Lower lobe of right lung (tissue), 2 donors: Measurements from ENCODE around the gene SLC17A4. TPM values are rescaled to one million over a fixed set of nuclear protein-coding genes. Genes with fewer than 3 reads are reported as not detected.

ENCODE experiments used
- ATAC-seq, 2 donors: fragments of 200-7000 bp; cut with Tn5 transposase; one replicate each; pipeline ENCODE4 v1.9.1; 2020 to 2022; ENCODE audit warnings: mild to moderate bottlenecking in 2 of 2, moderate library complexity in 2 of 2
- DNase-seq: peaks from one replicate; pipeline ENCODE4 v3.0.0-alpha.2; 2020
- H3K27ac ChIP-seq: fragments of 200-600 bp; one replicate; pipeline ENCODE4 v1.8.0; 2022
- H3K27me3 ChIP-seq: fragments of 200-600 bp; one replicate; pipeline ENCODE4 v1.8.0; 2022; ENCODE audit warnings: low read depth
- H3K36me3 ChIP-seq: fragments of 200-600 bp; one replicate; pipeline ENCODE4 v1.8.0; 2022; ENCODE audit warnings: mild to moderate bottlenecking
- H3K4me1 ChIP-seq: fragments of 200-600 bp; one replicate; pipeline ENCODE4 v1.8.0; 2022
- H3K4me3 ChIP-seq: fragments of 200-600 bp; one replicate; pipeline ENCODE4 v1.8.0; 2022; ENCODE audit warnings: mild to moderate bottlenecking
- H3K9me3 ChIP-seq: fragments of 200-600 bp; one replicate; pipeline ENCODE4 v1.8.0; 2022
- CTCF ChIP-seq: fragments of 200-600 bp; IDR thresholded peaks from one replicate; pipeline ENCODE4 v1.8.0; 2022; ENCODE audit warnings: antibody characterized with exemption, mild to moderate bottlenecking
- intact Hi-C: fragments of 100-400 bp; cut with DNase I; formaldehyde crosslinking; loops from one replicate; pipeline ENCODE4 v1.11.0; 2022
- total RNA-seq: library from RNA; stranded (reverse); fragmentation: NEBNext Ultra II Directional; extraction: Animal tissue kit (Norgen Biotek cat#: 25700); gene quantifications from one replicate; pipeline ENCODE4 v1.2.1, GENCODE V29; 2021
- donor health status: DM: no; HTN: yes; CAD: no; lungs with severe emphysema.

SLC17A4 gene
- total RNA-seq, 1 donor from 2014 or later: not detected

GRCh38 chr6:25730907-25731306 lies 23.6 kb upstream of the SLC17A4 start:
- Histone ChIP-seq H3K4me3 (no peak overlapping the region), H3K9me3 (no peaks in the 10 kb centered on the region), H3K27ac (no peak overlapping the region), H3K36me3 (no peaks in the 10 kb centered on the region), H3K4me1 (no peaks in the 10 kb centered on the region), H3K27me3 (peaks cover 22% of the 10 kb centered on the region)
- intact Hi-C loops: no loop called here
- ATAC-seq (no peak), DNase-seq (no peak)
- no peak for TF ChIP-seq CTCF

DNA sequence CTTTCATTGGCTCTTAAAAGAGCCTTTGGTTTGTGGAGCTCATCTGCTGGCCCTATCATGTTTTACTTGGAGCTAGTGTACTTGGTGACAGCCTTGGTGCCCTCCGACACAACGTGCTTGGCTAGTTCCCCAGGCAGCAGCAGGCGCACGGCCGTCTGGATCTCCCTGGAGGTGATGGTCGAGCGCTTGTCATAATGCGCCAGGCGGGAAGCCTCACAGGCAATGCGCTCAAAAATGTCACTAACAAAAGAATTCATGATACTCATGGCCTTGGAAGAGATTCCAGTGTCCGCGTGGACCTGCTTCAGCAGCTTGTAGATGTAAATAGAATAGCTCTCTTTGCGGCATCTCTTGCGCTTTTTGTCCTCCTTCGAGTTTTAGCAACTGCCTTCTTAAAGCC lies 22.8 kb upstream of the SLC17A4 start:
- TF ChIP-seq CTCF: no peak
- DNase-seq: no peak
- no peaks in the 10 kb centered on the region for H3K36me3 ChIP-seq
- peaks cover 22% of the 10 kb centered on the region for H3K27me3 ChIP-seq
- no peak overlapping the region for H3K4me3 ChIP-seq
- H3K27ac ChIP-seq: no peak overlapping the region
- no peaks in the 10 kb centered on the region for H3K9me3 ChIP-seq
- intact Hi-C loops: no loop called here
- ATAC-seq: no peak
- H3K4me1 ChIP-seq: no peaks in the 10 kb centered on the region

GRCh38 chr6:25732468-25733198 lies 21.9 kb upstream of the SLC17A4 start:
- intact Hi-C loops: no loop called here
- H3K4me3 ChIP-seq: no peak overlapping the region
- H3K27me3 ChIP-seq: peaks cover 22% of the 10 kb centered on the region
- H3K27ac ChIP-seq: no peak overlapping the region
- ATAC-seq (no peak), DNase-seq (no peak)
- no peak for TF ChIP-seq CTCF
- H3K4me1 ChIP-seq: no peaks in the 10 kb centered on the region
- H3K36me3 ChIP-seq: no peaks in the 10 kb centered on the region
- no peaks in the 10 kb centered on the region for H3K9me3 ChIP-seq

- Histone ChIP-seq H3K27me3 (peaks cover 16% of the 10 kb centered on the region), H3K4me1 (no peaks in the 10 kb centered on the region), H3K27ac (no peak overlapping the region), H3K36me3 (no peaks in the 10 kb centered on the region), H3K4me3 (no peak overlapping the region), H3K9me3 (no peaks in the 10 kb centered on the region)
- intact Hi-C loops: no loop called here
- no peak for TF ChIP-seq CTCF
- ATAC-seq (no peak), DNase-seq (no peak)
Observed at GRCh38 chr6:25735261-25735660, 19.3 kb upstream of the SLC17A4 start.

DNA sequence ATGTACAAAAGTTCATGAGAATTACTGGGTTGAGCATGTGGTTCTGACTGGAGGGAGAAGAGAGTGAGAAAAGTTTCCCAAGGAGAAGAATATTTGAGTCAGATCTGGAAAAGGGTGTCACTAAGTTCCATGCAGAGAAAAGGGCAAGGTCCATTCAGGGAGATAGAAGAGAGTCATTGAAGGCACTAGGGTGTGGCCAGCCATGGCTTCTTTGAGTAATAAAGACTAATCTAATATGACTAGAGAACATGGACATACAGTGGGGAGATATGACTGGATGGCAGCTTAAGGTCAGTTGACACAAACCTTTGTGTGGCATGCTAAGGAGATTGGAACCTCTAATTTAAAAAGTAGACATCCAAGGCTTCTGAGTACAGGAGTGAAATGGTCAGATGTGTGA lies 10.7 kb upstream of the SLC17A4 start:
- no peaks in the 10 kb centered on the region for H3K4me1 ChIP-seq
- no peaks in the 10 kb centered on the region for H3K36me3 ChIP-seq
- no peak for DNase-seq
- no peak for TF ChIP-seq CTCF
- no peak for ATAC-seq
- no peaks in the 10 kb centered on the region for H3K9me3 ChIP-seq
- H3K27ac ChIP-seq: no peak overlapping the region
- no peak overlapping the region for H3K4me3 ChIP-seq
- intact Hi-C loops: no loop called here
- H3K27me3 ChIP-seq: no peaks in the 10 kb centered on the region
